MM.1S (cell line): ENCODE results near the gene CD6.

Experiments used
- EZH2 ChIP-seq: fragments of 300-600 bp; sonication (generic); optimal IDR thresholded peaks from 2 replicates; pipeline ENCODE3; 2017; ENCODE audit warnings: low read depth, mild to moderate bottlenecking, antibody characterized with exemption, low read length, mixed read lengths
- EZH2phosphoT487 ChIP-seq: fragments of 300-600 bp; sonication (generic); IDR thresholded peaks from 2 replicates; pipeline ENCODE4 v1.6.1; 2018; ENCODE audit warnings: antibody characterized with exemption, low read length
- TF ChIP-seq, protein P1 (sequence below): fragments of 300-600 bp; sonication (generic); IDR thresholded peaks from 2 replicates; pipeline ENCODE4 v1.5.1; 2016; ENCODE audit warnings: antibody characterized with exemption, low read length, mixed read lengths

DNA sequence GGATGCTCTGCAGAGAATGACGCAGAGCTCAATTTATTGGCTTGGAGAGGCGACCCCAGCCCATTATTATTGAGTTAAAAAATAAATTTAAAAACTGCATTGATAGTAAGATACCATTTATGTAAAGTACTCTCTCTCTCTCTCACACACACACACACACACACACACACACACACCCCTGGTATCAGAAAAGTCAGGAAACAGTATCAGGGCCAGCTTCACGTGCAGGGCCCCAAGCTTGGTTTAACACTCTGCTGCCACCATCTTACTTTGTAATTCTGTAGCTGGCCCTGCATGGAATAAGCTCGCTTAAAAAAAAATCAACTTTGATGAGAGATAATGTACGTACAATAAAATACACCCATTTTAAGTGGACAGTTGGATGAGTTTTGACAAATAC lies 71.1 kb downstream of the CD6 start:
- TF ChIP-seq, protein P1, sequence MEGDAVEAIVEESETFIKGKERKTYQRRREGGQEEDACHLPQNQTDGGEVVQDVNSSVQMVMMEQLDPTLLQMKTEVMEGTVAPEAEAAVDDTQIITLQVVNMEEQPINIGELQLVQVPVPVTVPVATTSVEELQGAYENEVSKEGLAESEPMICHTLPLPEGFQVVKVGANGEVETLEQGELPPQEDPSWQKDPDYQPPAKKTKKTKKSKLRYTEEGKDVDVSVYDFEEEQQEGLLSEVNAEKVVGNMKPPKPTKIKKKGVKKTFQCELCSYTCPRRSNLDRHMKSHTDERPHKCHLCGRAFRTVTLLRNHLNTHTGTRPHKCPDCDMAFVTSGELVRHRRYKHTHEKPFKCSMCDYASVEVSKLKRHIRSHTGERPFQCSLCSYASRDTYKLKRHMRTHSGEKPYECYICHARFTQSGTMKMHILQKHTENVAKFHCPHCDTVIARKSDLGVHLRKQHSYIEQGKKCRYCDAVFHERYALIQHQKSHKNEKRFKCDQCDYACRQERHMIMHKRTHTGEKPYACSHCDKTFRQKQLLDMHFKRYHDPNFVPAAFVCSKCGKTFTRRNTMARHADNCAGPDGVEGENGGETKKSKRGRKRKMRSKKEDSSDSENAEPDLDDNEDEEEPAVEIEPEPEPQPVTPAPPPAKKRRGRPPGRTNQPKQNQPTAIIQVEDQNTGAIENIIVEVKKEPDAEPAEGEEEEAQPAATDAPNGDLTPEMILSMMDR, result no peak
- TF ChIP-seq EZH2phosphoT487 (no peak), EZH2 (no peak)
